Measurements from ENCODE around the gene NADSYN1. TPM values are rescaled to one million over a fixed set of nuclear protein-coding genes. Genes with fewer than 3 reads are reported as not detected.
A peak's percentile ranks its signal among the peaks of the same experiment; 100 is the strongest.

Gene NADSYN1
- total and polyA plus RNA-seq, 4 donors, result 22.7 to 137 (median 70.2) TPM

DNA sequence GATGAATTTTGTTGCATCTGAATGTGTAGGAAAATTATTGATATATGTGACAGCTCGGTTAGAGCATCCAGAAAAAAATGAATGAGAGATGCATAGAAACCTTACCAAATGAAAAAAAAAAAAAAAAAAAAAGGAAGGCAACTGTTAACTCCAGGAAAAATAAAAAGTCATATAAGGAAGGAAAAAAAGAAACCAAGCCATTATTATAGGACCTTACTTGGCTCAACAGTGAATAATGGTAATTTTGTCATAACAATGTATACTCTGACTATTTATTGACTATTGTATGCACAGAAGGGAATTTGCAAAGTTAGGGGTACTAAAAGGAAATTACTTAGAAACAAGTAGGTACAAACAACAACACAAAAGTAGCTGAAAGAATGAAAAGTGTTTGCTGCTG is 6.9 kb upstream of the NADSYN1 start:
- 94 to 97% methylated on average over 1 of the region's 1 CpG for WGBS, 2 donors
- intact Hi-C loops (cut with DNase I), result no loop called here

DNA sequence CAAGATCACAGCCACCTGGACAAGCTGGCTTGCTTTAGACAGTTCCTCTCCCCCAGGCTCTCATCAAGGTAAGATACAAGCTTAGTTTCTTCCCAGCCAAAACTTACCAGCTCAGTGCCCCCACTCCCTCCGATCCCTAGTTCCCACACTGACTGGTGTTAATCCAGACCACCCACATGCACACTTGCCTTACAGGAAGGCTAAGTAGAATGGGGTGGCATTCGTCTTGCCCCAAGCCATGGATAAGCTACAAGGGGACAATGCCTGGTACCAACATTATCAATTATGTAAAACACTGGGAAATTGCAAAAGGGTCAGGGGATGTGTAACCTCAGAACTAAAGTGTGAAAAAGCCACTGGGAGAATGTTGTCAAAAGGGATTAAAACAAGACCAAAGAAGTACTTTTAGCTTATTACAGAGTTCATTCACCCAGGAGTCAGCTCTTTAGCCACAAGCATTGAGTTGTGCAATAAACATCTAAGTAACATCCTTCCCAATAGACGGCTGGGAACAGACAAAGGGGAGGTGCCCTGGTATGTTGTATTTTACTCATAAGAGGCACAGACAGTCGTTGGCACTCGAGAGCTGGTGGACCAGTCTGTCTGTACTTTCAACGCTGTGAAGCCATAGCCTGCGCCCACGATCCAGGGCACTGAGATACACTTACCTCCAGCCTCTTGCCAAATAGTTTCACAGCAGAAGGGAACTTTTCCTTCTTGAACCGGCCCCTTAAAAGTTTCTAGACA is 5.9 kb upstream of the NADSYN1 start:
- ATAC-seq (ENCODE audit: low FRiP score) (no peak), DNase-seq (no peak)
- intact Hi-C loops (cut with DNase I), result no loop called here
- Histone ChIP-seq H3K36me3 (ENCODE audit: control insufficient read depth in 1 of 2, insufficient read depth in 2 of 2, low read length in 1 of 2) (peaks cover 0 to 2% of the 10 kb centered on the region in 2 donors), H3K27me3 (ENCODE audit: control insufficient read depth in 1 of 2, insufficient read depth in 2 of 2, low read length in 1 of 2) (no peaks in the 10 kb centered on the region), H3K4me3 (ENCODE audit: low read length in 2 of 2) (no peak overlapping the region), H3K4me1 (ENCODE audit: control insufficient read depth in 1 of 2, insufficient read depth in 2 of 2, low read length in 2 of 2) (no peaks in the 10 kb centered on the region), H3K27ac (ENCODE audit: low read depth in 1 of 2, low read length in 2 of 2) (no peak overlapping the region), H3K9me3 (ENCODE audit: control insufficient read depth, low read length) (no peaks in the 10 kb centered on the region)
- WGBS, 2 donors, result 35 to 37% methylated on average over 9 of the region's 9 CpGs

More for the DNA sequence above, 6.9 kb upstream of the NADSYN1 start:
- no peak for ATAC-seq (ENCODE audit: low FRiP score)
- H3K36me3 ChIP-seq (ENCODE audit: control insufficient read depth in 1 of 2, insufficient read depth in 2 of 2, low read length in 1 of 2), result peaks cover 0 to 2% of the 10 kb centered on the region in 2 donors
- H3K4me1 ChIP-seq (ENCODE audit: control insufficient read depth in 1 of 2, insufficient read depth in 2 of 2, low read length in 2 of 2), result no peaks in the 10 kb centered on the region
- no peak overlapping the region for H3K27ac ChIP-seq (ENCODE audit: low read depth in 1 of 2, low read length in 2 of 2)
- H3K27me3 ChIP-seq (ENCODE audit: control insufficient read depth in 1 of 2, insufficient read depth in 2 of 2, low read length in 1 of 2), result no peaks in the 10 kb centered on the region
- H3K4me3 ChIP-seq (ENCODE audit: low read length in 2 of 2), result no peak overlapping the region
- DNase-seq, result no peak
- H3K9me3 ChIP-seq (ENCODE audit: control insufficient read depth, low read length), result no peaks in the 10 kb centered on the region

DNA sequence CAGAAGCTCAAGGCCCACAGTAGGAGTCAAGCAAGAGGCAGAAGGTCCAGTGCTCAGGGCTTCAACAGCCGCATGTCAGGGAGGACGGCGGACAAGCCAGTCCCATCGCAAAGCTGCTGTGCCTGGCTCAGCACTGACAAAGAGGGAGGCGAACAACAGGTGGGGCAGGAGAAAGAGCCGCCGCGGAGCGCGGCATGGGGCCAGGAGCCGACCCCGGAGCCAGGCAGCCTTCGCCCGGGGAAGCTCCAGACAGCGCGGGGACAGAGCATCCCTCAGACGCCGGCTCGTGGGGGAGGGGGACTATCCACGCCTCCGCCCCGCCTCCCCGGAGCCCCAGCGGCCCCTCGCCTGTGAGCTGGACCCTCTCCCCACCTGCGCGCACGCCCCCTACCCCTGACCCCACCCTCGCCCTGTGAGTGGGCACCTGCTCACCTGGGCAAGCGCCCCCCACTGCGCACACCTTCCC is 5.2 kb upstream of the NADSYN1 start:
- 1% methylated on average over 24 to 31 of the region's 31 CpGs for WGBS, 2 donors
- H3K36me3 ChIP-seq (ENCODE audit: control insufficient read depth in 1 of 2, insufficient read depth in 2 of 2, low read length in 1 of 2), result peaks cover 0 to 2% of the 10 kb centered on the region in 2 donors
- H3K4me1 ChIP-seq (ENCODE audit: control insufficient read depth in 1 of 2, insufficient read depth in 2 of 2, low read length in 2 of 2), result no peaks in the 10 kb centered on the region
- H3K27me3 ChIP-seq (ENCODE audit: control insufficient read depth in 1 of 2, insufficient read depth in 2 of 2, low read length in 1 of 2), result no peaks in the 10 kb centered on the region
- peak overlapping the region; percentile 35 to 77 for H3K4me3 ChIP-seq (ENCODE audit: low read length in 2 of 2)
- peak overlapping the region in 1 of 2 donors; percentile 44 for H3K27ac ChIP-seq (ENCODE audit: low read depth in 1 of 2, low read length in 2 of 2)
- no peaks in the 10 kb centered on the region for H3K9me3 ChIP-seq (ENCODE audit: control insufficient read depth, low read length)
- DNase-seq (no peak), ATAC-seq (ENCODE audit: low FRiP score) (peak; percentile 56)
- intact Hi-C loops (cut with DNase I), result no loop called here

DNA sequence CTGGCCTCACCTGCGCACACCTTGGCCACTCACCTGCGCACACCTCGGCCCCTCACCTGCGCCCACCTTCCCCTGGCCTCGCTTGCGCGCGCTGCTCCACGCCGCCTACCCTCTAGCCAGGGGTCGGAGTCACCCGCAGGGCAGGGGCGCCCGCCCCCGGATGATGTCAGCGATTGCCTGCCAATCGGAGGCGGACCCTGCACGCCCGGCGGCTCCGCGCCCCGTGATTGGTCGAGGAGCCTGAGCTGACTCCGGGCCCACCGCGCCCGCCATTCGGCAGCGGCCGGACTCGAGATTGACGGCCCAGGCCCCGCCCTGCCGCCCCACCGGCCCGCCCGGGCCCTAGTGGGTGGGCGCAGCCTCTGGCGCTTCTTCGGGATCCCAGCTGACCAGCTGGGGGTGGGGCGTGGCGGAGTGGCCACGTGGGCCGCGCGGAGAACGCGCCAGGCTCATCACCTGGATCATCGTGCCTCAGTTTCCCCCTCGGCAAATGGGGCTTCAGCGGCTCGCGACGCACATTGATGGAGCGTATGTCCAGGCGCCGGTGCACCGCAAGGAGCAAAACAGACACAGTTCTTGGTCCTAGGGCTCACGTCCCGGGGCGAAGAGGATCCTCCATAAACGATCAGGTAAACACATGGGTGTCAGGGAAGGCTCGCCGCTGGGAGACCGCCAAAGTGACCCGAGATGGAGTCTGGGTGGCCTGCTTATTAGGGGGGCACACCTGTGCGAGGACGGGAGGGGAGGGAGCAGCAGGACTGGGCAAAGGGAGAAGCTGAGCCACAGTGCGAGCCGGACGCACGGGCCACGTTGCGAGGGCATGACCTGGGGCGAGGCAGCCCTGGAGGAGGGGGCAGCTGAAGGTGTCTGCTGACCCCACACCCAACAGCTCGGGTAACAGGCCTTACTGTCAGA is 4.5 kb upstream of the NADSYN1 start, which contains the start of gene DHCR7:
Gene DHCR7, minus strand, starts transcription at position 137 of the 915 bp plus-strand sequence. CDS start 3,441 bp downstream, outside the sequence.
- peak; percentile 97 to 99 for DNase-seq
- H3K4me3 ChIP-seq (ENCODE audit: low read length in 2 of 2), result peak within 1 kb of the TSS; percentile 51 to 77
- peak; percentile 93 for ATAC-seq (ENCODE audit: low FRiP score)
- H3K4me1 ChIP-seq (ENCODE audit: control insufficient read depth in 1 of 2, insufficient read depth in 2 of 2, low read length in 2 of 2), result no peaks in the 10 kb centered on the region
- intact Hi-C loops (cut with DNase I), result no loop called here
- 0% methylated on average over 75 to 78 of the region's 78 CpGs for WGBS, 2 donors
- no peaks in the 10 kb centered on the region for H3K9me3 ChIP-seq (ENCODE audit: control insufficient read depth, low read length)
- H3K27me3 ChIP-seq (ENCODE audit: control insufficient read depth in 1 of 2, insufficient read depth in 2 of 2, low read length in 1 of 2), result no peaks in the 10 kb centered on the region
- peak within 1 kb of the TSS in 1 of 2 donors; percentile 44 for H3K27ac ChIP-seq (ENCODE audit: low read depth in 1 of 2, low read length in 2 of 2)
- H3K36me3 ChIP-seq (ENCODE audit: control insufficient read depth in 1 of 2, insufficient read depth in 2 of 2, low read length in 1 of 2), result peaks cover 0 to 1% of the 10 kb centered on the region in 2 donors

DNA sequence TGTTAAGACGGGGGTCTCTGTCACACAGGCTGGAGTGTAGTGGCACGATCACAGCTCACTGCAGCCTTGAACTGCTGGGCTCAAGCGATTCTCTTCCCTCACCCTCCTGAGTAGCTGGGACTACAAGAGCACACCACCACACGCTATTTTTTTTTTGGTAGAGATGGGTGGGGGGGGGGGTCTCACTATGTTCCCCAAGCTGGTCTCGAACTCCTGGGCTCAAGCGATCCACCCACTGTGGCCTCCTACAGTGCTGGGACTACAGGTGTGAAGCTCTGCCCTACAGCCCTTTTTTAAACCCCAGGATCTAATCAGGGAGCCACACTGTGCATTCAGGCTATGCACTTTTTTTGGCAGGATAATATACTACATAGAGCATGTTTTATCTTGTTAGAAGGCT is 3.4 kb upstream of the NADSYN1 start:
- Histone ChIP-seq H3K4me1 (ENCODE audit: control insufficient read depth in 1 of 2, insufficient read depth in 2 of 2, low read length in 2 of 2) (no peaks in the 10 kb centered on the region), H3K4me3 (ENCODE audit: low read length in 2 of 2) (no peak overlapping the region), H3K36me3 (ENCODE audit: control insufficient read depth in 1 of 2, insufficient read depth in 2 of 2, low read length in 1 of 2) (no peaks in the 10 kb centered on the region), H3K27me3 (ENCODE audit: control insufficient read depth in 1 of 2, insufficient read depth in 2 of 2, low read length in 1 of 2) (no peaks in the 10 kb centered on the region), H3K9me3 (ENCODE audit: control insufficient read depth, low read length) (no peaks in the 10 kb centered on the region), H3K27ac (ENCODE audit: low read depth in 1 of 2, low read length in 2 of 2) (no peak overlapping the region)
- WGBS, 2 donors, result 56 to 60% methylated on average over 6 of the region's 6 CpGs
- intact Hi-C loops (cut with DNase I), result no loop called here
- no peak for ATAC-seq (ENCODE audit: low FRiP score)
- DNase-seq, result peak in 1 of 2 donors; percentile 36

DNA sequence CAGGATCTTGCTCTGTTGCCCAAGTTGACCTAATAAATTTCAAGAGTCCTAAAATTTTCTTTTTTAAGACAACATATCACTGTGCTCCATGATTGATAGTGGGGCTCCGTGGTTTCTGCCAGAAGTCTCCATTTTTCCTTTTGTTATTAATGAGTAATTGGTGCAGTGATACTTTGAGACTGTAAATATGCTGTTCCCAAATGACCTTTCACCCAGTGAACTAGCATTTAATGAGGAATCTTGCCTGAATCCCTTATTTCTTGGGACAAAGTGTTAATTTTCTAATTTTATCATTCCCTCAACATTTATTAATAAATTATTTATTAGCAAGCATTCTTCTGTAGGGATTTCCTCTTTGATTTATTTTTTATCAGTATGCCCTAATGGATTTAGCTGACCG is 2.5 kb upstream of the NADSYN1 start:
- no peak for ATAC-seq (ENCODE audit: low FRiP score)
- Histone ChIP-seq H3K27ac (ENCODE audit: low read depth in 1 of 2, low read length in 2 of 2) (no peak overlapping the region), H3K9me3 (ENCODE audit: control insufficient read depth, low read length) (no peaks in the 10 kb centered on the region), H3K36me3 (ENCODE audit: control insufficient read depth in 1 of 2, insufficient read depth in 2 of 2, low read length in 1 of 2) (no peaks in the 10 kb centered on the region), H3K4me3 (ENCODE audit: low read length in 2 of 2) (no peak overlapping the region), H3K4me1 (ENCODE audit: control insufficient read depth in 1 of 2, insufficient read depth in 2 of 2, low read length in 2 of 2) (no peaks in the 10 kb centered on the region), H3K27me3 (ENCODE audit: control insufficient read depth in 1 of 2, insufficient read depth in 2 of 2, low read length in 1 of 2) (no peaks in the 10 kb centered on the region)
- intact Hi-C loops (cut with DNase I), result loop anchor here in 1 of 2 donors (5.0 kb wide), 1 partner anchor 148 kb away; no protein-coding TSS in a partner anchor
- 71 to 78% methylated on average over 2 of the region's 2 CpGs for WGBS, 2 donors
- DNase-seq, result no peak

DNA sequence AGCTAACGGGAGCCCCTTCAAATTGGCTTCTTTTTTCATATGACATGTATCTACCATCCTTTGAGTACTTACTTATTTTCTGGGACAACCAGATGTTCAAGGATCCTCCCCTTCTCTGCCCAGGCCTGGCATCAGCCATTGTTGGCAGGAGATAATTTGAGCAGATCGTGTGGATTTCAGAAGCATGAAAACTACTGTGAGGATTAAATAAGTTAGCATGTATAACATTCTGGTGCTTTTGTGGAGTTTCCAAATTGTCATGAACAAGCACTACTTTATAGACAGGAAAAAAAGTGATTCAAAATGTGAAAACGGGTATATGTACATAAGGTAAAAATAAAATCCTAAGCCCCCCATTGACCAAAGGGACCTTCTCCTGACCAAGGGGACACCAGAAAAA is 2.1 kb upstream of the NADSYN1 start:
- DNase-seq, result peak in 1 of 2 donors; percentile 6
- Histone ChIP-seq H3K4me1 (ENCODE audit: control insufficient read depth in 1 of 2, insufficient read depth in 2 of 2, low read length in 2 of 2) (no peaks in the 10 kb centered on the region), H3K36me3 (ENCODE audit: control insufficient read depth in 1 of 2, insufficient read depth in 2 of 2, low read length in 1 of 2) (no peaks in the 10 kb centered on the region), H3K27ac (ENCODE audit: low read depth in 1 of 2, low read length in 2 of 2) (no peak overlapping the region), H3K27me3 (ENCODE audit: control insufficient read depth in 1 of 2, insufficient read depth in 2 of 2, low read length in 1 of 2) (no peaks in the 10 kb centered on the region), H3K9me3 (ENCODE audit: control insufficient read depth, low read length) (no peaks in the 10 kb centered on the region), H3K4me3 (ENCODE audit: low read length in 2 of 2) (no peak overlapping the region)
- no peak for ATAC-seq (ENCODE audit: low FRiP score)
- intact Hi-C loops (cut with DNase I), result loop anchor here in 1 of 2 donors (5.0 kb wide), 1 partner anchor 149 kb away; no protein-coding TSS in a partner anchor
- 85 to 90% methylated on average over 3 of the region's 3 CpGs for WGBS, 2 donors

DNA sequence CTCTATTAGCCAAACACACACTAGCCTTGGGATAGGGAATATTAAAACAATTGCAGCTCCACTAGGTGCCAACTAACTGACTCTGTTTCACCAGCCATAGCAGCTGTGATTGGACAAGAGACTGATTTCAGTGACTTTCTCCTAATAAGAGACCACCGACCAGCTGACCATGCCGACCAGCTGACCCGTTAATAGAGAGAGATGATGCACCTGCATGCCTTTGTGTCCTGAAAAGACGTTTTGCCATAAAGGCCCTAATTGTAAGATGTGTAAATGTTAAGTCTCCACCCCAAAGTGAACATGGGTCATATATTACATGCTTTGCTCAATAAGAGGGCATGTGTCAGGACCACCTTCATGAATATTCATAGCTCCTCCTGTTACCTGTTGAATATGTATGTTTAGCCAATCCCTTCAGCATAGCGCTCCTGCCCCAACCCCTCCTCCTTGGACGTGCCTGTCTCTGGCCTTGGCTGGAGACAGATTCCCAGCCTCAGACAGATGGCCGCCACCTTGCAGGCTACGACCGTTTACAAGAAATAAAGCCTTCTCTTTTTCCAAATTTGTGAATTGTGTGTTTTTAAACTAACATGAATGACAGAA is 1.3 kb upstream of the NADSYN1 start:
- 67 to 72% methylated on average over 9 of the region's 9 CpGs for WGBS, 2 donors
- no peak for ATAC-seq (ENCODE audit: low FRiP score)
- no peaks in the 10 kb centered on the region for H3K36me3 ChIP-seq (ENCODE audit: control insufficient read depth in 1 of 2, insufficient read depth in 2 of 2, low read length in 1 of 2)
- no peak overlapping the region for H3K27ac ChIP-seq (ENCODE audit: low read depth in 1 of 2, low read length in 2 of 2)
- intact Hi-C loops (cut with DNase I), result loop anchor here in 1 of 2 donors (5.0 kb wide), 1 partner anchor 149 kb away; no protein-coding TSS in a partner anchor
- H3K27me3 ChIP-seq (ENCODE audit: control insufficient read depth in 1 of 2, insufficient read depth in 2 of 2, low read length in 1 of 2), result no peaks in the 10 kb centered on the region
- no peak overlapping the region for H3K4me3 ChIP-seq (ENCODE audit: low read length in 2 of 2)
- DNase-seq, result peak; percentile 46 to 52
- H3K4me1 ChIP-seq (ENCODE audit: control insufficient read depth in 1 of 2, insufficient read depth in 2 of 2, low read length in 2 of 2), result no peaks in the 10 kb centered on the region
- no peaks in the 10 kb centered on the region for H3K9me3 ChIP-seq (ENCODE audit: control insufficient read depth, low read length)
